SU-DHL-6 (cell line): ENCODE data around the gene PTGIS.

Source experiments
- H2AFZ ChIP-seq: fragments of 200-600 bp; sonication (generic); 2 replicates; pipeline ENCODE4 v1.6.1; 2014; ENCODE audit warnings: low read depth, mild to moderate bottlenecking, moderate library complexity, mixed read lengths, antibody characterized with exemption, low read length; ENCODE audit not compliant: severe bottlenecking
- H3F3A ChIP-seq: fragments of 200-600 bp; shearing (Covaris generic); 2 replicates; pipeline ENCODE4 v1.6.0; 2016; ENCODE audit warnings: antibody characterized with exemption, mild to moderate bottlenecking; ENCODE audit not compliant: insufficient read depth
- H3K27ac ChIP-seq: fragments of 200-600 bp; sonication (generic); 2 replicates; pipeline ENCODE4 v1.5.1; 2016; ENCODE audit warnings: low read depth, mild to moderate bottlenecking, low read length, moderate library complexity, mixed read lengths
- H3K27me3 ChIP-seq: fragments of 200-600 bp; sonication (generic), shearing (Covaris generic); 2 replicates; pipeline ENCODE4 v1.6.0; 2014; ENCODE audit warnings: mild to moderate bottlenecking, low read length
- H3K36me3 ChIP-seq: fragments of 200-600 bp; sonication (generic); 2 replicates; pipeline ENCODE4 v1.6.1; 2014; ENCODE audit warnings: mild to moderate bottlenecking, low read length, mixed read lengths
- H3K4me2 ChIP-seq: fragments of 300-600, 200-600 bp; shearing (Covaris generic), sonication (generic); 2 replicates; pipeline ENCODE4 v1.6.0; 2014; ENCODE audit warnings: low read length, low read depth, mild to moderate bottlenecking; ENCODE audit not compliant: poor library complexity, severe bottlenecking
- H3K4me3 ChIP-seq: fragments of 200-600 bp; sonication (generic); 2 replicates; pipeline ENCODE4 v1.5.1; 2014; ENCODE audit warnings: antibody characterized with exemption, low read length, mild to moderate bottlenecking, mixed read lengths; ENCODE audit not compliant: insufficient read depth, poor library complexity, severe bottlenecking
- H3K79me2 ChIP-seq: fragments of 200-600 bp; sonication (generic); 2 replicates; pipeline ENCODE4 v1.6.1; 2014; ENCODE audit warnings: mild to moderate bottlenecking, low read length, moderate library complexity; ENCODE audit not compliant: insufficient read depth
- H3K9ac ChIP-seq: fragments of 200-600 bp; sonication (generic); 2 replicates; pipeline ENCODE4 v1.7.0; 2014; ENCODE audit warnings: mild to moderate bottlenecking, low read length
- H3K9me2 ChIP-seq: fragments of 200-600 bp; sonication (generic); replicated peaks from 2 replicates; pipeline ENCODE4 v1.6.1; 2014; ENCODE audit warnings: low read length; ENCODE audit not compliant: insufficient read depth
- H3K9me3 ChIP-seq: fragments of 200-600 bp; sonication (generic); 2 replicates; pipeline ENCODE4 v1.6.1; 2014; ENCODE audit warnings: low read length, mixed read lengths; ENCODE audit not compliant: insufficient read depth
- H4K20me1 ChIP-seq: fragments of 200-600 bp; sonication (generic); 2 replicates; pipeline ENCODE4 v1.6.1; 2014; ENCODE audit warnings: low read depth, mild to moderate bottlenecking, antibody characterized with exemption, low read length, moderate library complexity, mixed read lengths
- CTCF ChIP-seq: fragments of 200-600 bp; sonication (generic); IDR thresholded peaks from one replicate; pipeline ENCODE4 v1.5.1; 2017; ENCODE audit warnings: antibody characterized with exemption, mild to moderate bottlenecking, low read length, moderate library complexity; ENCODE audit not compliant: insufficient read depth, poor library complexity, severe bottlenecking
- EZH2phosphoT487 ChIP-seq: fragments of 200-600 bp; sonication (generic), shearing (Covaris generic); conservative IDR thresholded peaks from 2 replicates; pipeline ENCODE4 v1.6.1; 2018; ENCODE audit warnings: mild to moderate bottlenecking, antibody characterized with exemption, low read length, moderate library complexity, mixed read lengths

Gene PTGIS

GRCh38 chr20:49466114-49466912 lies 101.6 kb downstream of the PTGIS start:
- H3K9me3 ChIP-seq, result no peaks in the 10 kb centered on the region
- no peak overlapping the region for H3K4me3 ChIP-seq
- H3K4me2 ChIP-seq, result no peak overlapping the region
- TF ChIP-seq EZH2phosphoT487 (no peak), CTCF (no peak)
- no peaks in the 10 kb centered on the region for H3K36me3 ChIP-seq
- H3K9me2 ChIP-seq, result no peaks in the 10 kb centered on the region
- no peaks in the 10 kb centered on the region for H4K20me1 ChIP-seq
- H2AFZ ChIP-seq, result no peak overlapping the region
- H3F3A ChIP-seq, result no peaks in the 10 kb centered on the region
- H3K9ac ChIP-seq, result no peak overlapping the region
- no peaks in the 10 kb centered on the region for H3K79me2 ChIP-seq
- no peak overlapping the region for H3K27ac ChIP-seq
- H3K27me3 ChIP-seq, result no peaks in the 10 kb centered on the region

- no peak overlapping the region for H2AFZ ChIP-seq
- no peak overlapping the region for H3K27ac ChIP-seq
- H3K4me2 ChIP-seq, result no peak overlapping the region
- H3F3A ChIP-seq, result no peaks in the 10 kb centered on the region
- H3K27me3 ChIP-seq, result no peaks in the 10 kb centered on the region; the same call in 1 of the 2 replicates
- no peaks in the 10 kb centered on the region for H4K20me1 ChIP-seq
- no peaks in the 10 kb centered on the region for H3K79me2 ChIP-seq
- H3K36me3 ChIP-seq, result no peaks in the 10 kb centered on the region
- H3K9me3 ChIP-seq, result no peaks in the 10 kb centered on the region
- no peak for TF ChIP-seq CTCF
- no peak for TF ChIP-seq EZH2phosphoT487
- no peak overlapping the region for H3K9ac ChIP-seq
- H3K9me2 ChIP-seq, result no peaks in the 10 kb centered on the region
- H3K4me3 ChIP-seq, result no peak overlapping the region
Measured at GRCh38 chr20:49464556-49464955, 103.4 kb downstream of the PTGIS start.

GRCh38 chr20:49462626-49463025 lies 105.3 kb downstream of the PTGIS start:
- no peak overlapping the region for H3K9ac ChIP-seq
- H3K36me3 ChIP-seq, result no peaks in the 10 kb centered on the region
- no peaks in the 10 kb centered on the region for H3F3A ChIP-seq
- H3K4me2 ChIP-seq, result no peak overlapping the region
- H3K9me3 ChIP-seq, result no peaks in the 10 kb centered on the region
- no peak for TF ChIP-seq CTCF
- TF ChIP-seq EZH2phosphoT487, result no peak
- no peak overlapping the region for H2AFZ ChIP-seq
- no peaks in the 10 kb centered on the region; the same call in 1 of the 2 replicates for H3K27me3 ChIP-seq
- no peak overlapping the region for H3K27ac ChIP-seq
- no peak overlapping the region for H3K4me3 ChIP-seq
- H4K20me1 ChIP-seq, result no peaks in the 10 kb centered on the region
- no peaks in the 10 kb centered on the region for H3K9me2 ChIP-seq
- H3K79me2 ChIP-seq, result no peaks in the 10 kb centered on the region
